HG03378 (cell line): ENCODE results near the gene MAGI1.

Source experiments
- ATAC-seq: cut with Tn5 transposase; IDR thresholded peaks from one replicate; pipeline ENCODE4 v1.9.1; 2021; ENCODE audit warnings: mild to moderate bottlenecking, moderate library complexity; ENCODE audit not compliant: unreplicated experiment

Gene MAGI1

DNA sequence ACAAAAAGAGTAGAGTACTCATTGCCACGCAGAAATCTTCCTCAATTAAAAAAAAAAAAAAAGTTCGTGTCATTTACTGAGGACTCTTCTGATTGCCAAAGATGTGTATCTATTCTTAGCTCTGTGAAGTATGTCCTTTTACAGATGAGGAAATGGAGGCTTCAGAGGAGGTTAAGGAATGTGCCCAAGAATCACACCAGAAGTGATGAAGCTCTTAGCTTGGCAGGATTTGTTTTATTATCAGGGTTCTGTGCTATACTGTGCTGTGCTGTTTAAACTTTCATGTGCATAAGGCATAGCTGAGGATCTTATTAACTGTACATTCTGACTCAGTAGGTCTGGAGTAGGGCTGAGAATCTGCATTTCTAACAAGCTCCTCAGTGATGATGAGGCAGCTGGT is 685.8 kb downstream of the MAGI1 start:
- ATAC-seq: no peak

DNA sequence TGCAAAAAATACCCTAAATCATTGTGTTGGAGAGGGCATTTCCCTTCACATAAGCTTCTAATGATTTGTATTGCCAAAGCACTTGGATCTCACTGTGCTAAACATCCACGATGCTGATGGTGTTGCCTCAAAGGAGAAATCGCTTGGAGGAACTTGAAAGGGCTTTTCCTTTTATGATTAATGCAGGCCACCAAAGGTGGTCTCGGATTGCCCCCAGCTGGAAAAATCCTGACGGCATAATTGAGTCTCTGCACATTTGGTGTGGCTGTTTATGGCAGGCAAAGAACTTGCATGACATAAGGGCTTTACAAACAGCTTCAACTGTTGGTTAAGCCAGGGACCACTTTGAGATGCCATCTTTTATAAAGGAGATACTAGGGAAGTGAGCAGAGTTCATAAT is 687.0 kb downstream of the MAGI1 start:
- no peak for ATAC-seq

DNA sequence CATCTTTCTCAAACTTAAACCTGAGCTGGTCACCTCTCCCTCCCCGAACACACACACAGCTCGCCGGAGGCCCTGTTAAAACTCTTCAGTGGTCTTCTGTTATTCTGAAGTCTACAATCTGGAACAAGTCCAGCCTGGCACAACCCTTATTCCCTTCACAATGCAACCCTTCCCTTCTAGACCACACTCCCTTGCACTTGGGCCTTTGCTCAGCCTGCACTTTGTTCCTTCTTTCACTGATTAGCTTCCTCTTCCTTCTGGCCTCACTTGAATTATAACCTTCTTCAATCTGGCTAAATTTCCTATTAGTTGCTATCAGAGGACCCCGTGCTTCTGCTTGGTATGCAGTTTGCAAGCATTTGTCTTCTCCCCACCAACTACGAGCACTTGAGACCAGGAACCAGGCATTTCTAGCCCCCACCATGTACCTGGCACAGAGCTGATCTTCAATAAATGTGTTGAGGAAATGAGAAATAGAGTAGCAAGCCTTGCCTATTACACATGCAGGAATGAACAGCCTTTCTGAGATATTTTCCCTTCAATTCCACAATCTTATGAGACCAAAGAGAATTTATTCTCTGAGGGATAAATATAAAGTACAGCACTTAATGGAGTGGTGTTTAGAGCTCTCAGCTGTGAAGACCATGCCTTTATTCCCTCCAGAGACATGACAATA is 687.8 kb downstream of the MAGI1 start:
- no peak for ATAC-seq

DNA sequence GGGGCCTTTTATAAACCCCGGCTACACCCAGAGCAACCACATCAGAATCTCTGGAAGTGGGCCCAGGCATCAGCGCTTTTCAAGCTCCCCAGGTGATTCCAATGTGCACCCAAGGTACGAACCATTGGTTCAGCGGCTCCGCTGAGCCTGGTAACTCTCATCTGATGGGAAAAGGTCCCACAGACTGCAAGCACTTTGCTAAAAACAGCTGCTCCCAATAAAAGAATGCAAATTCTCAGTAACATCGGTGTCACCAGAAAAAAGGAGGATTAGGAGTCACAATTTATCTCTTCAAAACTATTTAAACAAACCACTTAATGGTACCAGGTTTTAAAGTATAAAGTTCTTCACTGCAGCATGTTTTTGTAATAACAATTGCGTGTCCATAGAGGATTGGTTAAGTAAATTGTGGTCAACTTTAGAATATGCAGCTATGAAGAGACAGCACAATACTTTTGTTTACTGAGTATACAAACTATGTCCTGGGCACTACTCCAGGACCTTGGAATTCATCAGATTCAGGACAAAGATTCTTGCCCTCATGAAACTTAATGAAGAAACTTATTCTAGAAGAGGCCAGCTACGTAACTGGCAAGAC is 690.2 kb downstream of the MAGI1 start:
- ATAC-seq: no peak

DNA sequence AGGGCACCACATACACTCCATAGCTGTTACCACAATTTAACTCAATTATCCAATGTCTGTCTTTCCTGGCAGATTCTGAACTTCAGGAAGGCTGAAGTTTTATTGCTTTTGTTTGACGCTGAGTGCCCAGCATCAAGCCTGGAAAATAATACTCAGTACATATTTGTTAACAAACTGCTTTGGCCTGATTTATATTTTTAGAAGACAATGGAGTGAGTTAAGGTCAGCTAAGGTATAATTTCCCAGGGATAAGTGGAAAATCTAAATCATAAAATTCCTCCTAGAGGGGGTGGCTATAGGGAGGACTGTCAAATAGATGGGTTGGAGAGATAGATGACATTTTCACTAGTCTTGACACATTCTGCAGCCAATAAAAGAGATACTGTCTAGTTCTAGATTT is 691.6 kb downstream of the MAGI1 start:
- ATAC-seq: no peak

DNA sequence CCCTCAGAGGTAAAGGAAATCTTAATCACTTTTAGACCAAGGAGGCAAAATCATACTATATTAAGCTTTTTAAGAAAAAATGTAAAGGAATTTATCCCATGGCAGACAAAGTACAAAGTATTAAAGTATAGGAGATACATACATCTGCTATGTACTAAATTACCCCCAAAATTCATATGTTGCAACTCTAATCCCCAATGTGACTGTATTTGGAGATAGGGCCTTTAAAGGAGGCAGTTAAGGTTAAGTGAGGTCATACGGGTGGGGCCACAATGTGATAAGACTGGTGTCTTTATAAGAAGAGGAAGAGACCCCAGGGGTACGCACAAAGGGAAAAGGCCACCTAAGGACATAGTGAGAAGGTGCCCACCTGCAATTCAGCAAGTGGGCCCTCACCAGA is 693.9 kb downstream of the MAGI1 start:
- no peak for ATAC-seq

DNA sequence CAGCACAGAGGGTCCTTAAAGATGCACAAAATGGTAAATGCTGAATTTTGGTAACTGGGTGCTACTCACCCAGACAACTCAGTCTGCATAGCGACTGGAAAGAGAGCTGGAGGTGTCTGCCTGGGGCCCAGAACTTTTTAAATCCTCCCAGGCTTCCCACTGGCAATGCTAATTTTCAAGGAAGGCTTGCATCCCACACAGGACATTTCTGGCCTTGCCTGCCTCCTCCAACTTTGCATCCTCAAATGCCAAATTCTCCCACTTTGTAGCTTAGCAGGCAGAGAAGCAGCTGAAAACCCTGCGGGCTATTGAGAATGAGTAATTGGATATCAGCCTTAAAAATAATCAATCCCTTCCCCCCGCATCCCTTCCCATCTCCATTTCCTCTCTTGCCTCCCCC is 694.3 kb downstream of the MAGI1 start:
- ATAC-seq: no peak

DNA sequence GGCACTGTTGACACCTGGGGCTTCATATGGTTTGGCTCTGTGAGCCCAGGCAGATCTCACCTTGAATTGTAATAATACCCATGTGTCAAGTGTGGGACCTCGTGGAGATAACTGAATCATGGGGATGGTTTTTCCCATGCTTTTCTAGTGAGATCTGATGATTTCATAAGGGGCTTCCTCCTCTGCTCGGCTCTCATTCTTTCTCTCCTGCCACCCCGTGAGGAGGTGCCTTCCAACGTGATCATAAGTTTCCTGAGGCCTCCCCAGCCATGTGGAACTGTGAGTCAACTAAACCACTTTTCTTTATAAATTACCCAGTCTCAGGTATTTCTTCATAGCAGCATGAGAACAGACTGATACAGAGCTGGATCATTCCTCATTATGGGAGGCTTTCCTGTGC is 695.0 kb downstream of the MAGI1 start:
- ATAC-seq: no peak

DNA sequence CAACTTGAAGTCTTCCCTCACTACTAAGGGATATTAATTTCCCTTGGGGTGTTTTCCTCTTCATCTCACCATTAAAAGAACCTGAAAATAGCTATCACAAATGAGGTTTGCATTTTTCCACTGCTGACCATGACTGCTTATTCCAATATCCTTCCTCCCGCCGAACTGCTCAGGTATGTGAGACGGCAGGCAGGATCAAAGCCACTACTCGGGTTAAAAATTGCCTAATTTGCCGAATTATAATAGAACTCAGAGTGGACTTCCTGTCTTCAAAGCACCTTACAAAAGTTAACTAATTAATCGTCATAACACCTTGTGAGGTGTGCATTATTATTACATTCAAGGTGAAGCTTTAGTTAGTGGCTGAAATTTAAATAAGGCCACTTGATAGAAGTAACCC is 695.7 kb downstream of the MAGI1 start:
- no peak for ATAC-seq

DNA sequence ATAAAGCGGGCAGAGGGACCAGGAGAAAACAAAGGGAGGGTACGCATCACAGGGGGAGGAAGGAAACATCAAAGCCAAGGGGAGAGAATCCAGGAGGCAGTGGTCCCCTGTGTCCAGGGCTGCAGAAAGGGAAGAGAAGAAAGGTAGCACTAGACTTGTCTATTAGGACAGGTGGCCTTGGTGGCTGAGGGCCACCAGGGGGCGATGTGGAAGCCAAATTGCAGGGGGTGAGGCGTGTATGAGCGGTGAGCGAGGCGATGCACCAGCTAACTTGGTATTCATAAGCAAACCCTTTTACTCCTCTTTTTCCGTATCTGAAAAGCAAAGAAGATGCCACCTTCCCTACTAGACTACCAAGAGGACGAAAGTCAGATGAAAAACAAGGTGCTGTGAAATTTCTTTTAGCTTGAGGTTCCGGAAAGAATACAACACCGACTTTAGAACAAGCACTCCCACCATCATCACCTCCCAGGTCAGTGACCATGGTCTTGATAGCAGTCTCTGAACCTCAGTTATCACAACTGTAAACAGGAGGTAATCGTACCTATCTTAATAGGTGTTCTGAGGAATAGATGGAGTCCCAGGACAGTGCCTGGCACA is 696.5 kb downstream of the MAGI1 start:
- ATAC-seq: no peak

DNA sequence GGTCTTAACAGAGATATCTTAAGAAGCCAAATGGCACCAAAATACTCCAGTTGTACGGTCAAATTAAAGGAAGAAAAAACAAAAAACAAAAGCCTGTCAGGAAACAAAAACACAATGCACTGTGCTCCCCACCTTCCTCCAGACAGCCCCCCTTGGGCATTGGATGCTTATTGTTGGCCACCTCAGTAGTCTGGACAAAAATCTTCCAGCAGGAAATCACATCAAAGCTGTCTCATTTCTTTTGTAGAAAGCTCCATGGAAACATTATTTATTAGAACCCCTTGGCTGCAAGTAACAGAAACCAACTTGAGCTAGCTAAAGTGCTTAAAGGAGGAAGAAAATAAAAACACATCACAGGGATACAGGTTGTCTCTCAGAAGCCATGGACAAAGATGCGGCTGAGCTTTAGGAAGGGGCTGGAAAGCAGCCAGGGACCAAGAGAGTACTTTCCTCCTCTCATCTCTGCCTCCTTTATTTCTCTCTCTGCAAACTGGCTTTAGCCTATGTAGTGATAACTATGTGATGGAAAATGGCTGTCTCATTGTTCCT is 699.5 kb downstream of the MAGI1 start:
- ATAC-seq: no peak

DNA sequence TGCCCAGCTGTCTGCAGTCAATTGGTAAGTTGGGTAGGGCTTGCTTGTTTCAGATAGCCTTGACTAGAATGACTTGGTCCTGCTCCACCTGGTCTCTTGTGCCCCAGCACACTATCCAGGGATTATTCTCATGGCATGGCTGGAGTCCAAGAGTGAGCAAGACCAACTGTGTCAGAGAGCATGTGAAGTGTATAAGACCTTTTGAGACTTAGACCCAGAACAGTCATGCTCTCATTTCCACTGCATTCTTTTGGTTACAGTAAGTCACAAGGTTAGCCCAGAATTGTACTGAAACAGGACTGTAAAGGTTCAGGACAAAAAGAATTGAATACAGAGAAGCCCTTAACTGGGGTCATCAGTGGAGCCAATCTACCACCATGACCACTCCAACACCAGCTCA is 700.1 kb downstream of the MAGI1 start:
- no peak for ATAC-seq

DNA sequence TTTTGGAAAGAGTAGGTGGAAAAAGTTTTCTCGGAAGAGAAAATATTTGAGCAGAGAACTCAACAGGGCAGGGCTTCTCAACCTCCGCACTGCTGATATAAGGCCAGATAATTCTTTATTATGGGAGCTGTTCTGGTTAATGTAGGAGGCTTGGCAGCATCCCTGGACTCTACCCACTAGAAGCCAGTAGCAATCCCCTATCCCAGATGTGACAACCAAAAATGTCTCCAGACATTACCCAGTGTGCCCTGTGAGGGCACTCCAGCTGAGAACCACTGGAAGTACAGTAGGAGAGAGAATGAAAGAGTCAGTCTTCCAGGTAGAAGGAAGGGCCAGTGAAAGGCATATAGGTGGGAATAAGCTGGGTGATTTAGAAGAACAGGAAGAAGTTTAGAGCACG is 703.1 kb downstream of the MAGI1 start:
- ATAC-seq: no peak

DNA sequence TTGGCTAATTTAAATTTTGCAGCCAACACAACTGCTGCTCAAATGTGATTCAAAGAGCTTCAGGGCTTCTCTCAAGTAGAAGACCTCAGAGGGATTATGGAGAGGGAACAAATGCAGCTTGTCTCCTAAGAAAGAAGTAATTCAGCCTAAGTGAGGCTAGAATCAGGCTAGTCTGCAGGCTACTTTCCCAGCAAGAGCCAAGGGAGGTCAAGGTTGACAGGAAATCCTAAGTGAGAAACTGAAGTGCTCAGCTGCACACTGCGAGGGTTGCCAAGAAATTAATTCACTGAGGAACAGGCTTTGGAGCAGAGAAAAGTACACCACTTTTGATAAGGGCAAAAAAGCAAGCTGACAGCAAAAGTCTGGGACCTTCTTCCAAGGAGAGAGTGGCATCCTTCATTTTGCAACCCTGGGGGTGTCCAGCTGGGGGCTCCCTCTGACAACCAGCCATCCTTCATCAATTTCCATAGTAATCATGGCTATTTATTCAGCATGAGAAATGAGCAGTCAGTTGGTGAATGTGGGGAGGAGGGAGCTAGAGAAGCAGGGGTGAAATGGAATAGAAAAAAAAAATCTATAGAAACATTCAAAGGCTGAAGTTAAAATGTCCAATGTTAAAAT is 704.6 kb downstream of the MAGI1 start:
- no peak for ATAC-seq

DNA sequence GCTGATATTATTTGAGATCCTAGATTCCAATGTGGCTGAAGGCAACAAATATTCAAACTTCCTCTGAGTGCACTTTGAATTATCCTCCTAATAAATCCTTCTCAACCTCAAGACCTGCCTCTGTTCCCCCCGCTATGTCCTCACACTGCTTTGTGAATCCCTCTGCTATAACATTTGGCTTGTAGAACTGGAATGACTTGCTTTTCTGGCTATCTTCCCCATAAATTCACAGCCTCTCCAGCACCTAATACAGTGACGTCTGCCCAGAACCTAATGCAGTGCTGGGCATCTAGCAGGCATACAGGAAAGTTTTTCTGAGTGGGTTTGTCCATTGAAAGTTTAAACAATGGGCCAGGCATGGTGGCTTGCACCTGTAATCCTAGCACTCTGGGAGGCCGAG is 707.0 kb downstream of the MAGI1 start:
- ATAC-seq: no peak

DNA sequence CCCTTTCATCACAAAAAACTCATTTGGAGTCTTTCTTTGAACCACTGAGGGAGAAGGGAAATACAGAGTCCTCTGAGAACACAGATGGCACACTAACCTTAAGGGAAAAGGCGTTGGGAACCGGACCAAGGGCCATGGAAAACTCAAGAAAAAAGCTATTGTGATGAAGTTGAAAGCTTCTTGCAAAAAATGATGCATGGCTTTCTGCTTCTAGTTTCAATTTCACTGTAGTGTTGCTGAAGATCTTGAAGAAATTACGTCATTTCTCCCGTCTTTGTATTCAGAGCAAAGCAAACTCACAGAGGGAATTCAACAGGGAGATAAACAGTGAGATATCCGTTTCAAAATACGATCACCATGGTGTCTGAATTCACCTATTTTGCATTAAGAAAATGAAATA is 708.6 kb downstream of the MAGI1 start:
- no peak for ATAC-seq

DNA sequence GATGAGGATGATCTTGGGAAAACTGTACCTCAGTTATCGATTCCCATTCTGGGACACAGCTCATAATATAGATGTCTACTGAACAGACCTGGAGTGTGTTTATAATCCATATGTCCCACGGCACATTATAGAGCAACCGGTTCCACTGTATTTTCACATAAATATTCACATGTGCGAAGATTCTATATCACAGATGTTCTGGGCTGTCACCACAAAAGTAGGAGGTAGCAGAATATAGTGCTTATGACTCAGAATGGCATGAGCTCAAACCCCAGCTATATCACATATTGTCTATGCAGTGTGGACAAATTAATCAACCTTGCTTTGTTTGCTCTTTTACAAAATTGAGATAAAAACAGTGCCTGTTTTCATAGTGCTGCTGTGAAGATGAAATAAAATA is 710.6 kb downstream of the MAGI1 start:
- ATAC-seq: no peak

DNA sequence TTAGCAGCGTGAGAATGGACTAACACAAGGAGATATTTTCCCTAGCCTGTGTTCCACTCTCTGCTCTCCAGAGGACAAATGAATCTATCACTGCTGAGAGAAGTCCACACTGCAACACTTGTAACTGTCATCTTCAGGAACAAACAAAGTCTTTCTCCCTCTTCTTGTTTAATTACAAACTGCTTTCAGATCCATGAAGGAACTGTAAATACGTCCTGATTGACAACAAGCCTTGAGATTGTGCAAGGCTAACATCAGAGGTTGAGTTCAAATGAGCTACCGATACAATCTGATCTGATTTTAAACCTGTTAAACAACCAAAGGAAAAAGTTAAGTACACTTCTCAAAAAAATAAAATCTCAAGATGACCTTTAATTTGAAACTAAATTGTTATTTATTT is 712.1 kb downstream of the MAGI1 start:
- ATAC-seq: no peak

DNA sequence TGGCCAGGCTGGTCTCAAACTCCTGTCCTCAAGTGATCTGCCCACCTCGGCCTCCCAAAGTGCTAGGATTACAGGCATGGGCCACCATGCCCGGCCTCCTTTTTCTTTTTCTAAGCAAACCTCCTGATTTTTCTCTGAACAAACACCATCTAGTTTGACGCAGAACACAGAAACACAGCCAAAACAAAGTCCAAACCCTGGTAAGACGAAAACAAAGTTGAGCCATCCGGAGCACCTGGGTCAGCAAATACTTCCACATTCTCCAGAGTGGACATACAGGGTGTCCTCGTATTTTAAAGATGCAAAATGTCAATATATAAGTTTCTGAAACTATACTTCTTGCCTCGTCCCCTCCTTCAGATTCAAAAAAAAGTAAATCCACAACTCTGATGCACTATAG is 715.8 kb downstream of the MAGI1 start:
- no peak for ATAC-seq

DNA sequence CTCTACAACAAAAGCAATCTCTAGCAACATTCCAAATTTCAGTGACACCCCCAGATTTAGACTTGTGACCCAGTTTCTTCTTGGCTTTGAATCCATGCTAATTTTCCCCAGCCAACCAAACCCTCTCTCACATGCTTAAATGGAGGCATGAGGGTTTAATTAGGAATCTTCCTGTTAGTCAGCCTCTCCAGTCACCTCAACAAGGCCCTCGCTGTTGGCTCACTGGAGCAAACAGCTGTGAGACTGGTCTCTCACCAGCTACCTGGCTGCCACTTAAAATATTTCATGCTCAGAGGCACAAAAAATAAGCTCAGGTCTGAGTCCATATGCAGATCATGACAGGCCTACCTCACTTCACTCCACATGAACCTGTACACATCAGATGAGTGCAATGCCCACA is 720.5 kb downstream of the MAGI1 start:
- ATAC-seq: no peak

DNA sequence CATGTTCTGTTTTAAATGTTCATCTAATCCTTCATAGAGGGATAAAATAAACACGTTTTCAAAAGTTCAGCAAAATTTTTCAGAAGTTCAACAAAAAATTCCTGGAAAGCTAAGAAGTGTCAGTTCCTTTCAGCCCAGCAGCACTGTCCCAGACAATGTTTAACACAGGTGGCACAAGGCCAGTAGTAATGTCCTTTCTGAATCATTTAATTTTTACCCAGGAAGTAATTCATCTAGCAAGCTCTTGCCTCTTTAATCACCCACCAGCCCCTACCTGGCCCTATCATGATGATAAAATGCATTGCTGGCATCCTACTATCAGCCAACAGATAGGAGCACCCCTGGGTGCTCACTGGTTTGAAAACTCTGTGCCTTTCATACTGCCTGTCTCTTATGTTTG is 723.8 kb downstream of the MAGI1 start:
- ATAC-seq: no peak

DNA sequence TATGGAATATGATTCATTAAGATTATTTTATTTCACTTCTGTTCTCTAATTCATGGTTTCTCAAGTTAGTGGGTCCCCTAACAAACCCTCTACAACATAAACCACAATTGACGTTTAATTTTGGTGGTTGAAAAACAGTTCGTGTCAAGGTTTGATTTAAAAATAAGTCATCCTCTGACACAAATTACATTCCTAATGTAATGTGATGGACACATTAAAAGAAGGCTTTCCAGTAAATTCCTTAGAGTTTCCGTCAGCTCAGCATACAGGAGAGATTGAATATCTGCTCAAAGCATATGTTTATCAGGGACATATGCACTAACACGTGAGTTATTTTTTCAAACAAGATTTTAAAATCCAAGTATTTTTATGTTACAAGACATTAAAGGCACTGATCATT is 724.4 kb downstream of the MAGI1 start:
- no peak for ATAC-seq
